SK-N-SH (cell line): ENCODE data around the gene TRIP13. TPM values are rescaled to one million over a fixed set of nuclear protein-coding genes. Genes with fewer than 3 reads are reported as not detected.

Experiments
- CTCF ChIA-PET: fragments of 300-600, 350-600 bp; formaldehyde crosslinking; extraction: SDS; loops from one replicate; lab custom pipeline; 2021; lab: Yijun Ruan, JAX
- POLR2A ChIA-PET: fragments of 350-600 bp; sonication (Branson Sonifier 250); formaldehyde crosslinking; extraction: SDS; loops from one replicate; lab custom pipeline; 2020; ENCODE audit warnings: antibody characterized with exemption, inconsistent platforms; lab: Yijun Ruan, JAX
- DNase-seq: peaks from one replicate; pipeline ENCODE4 v3.0.0; 2012
- H2AFZ ChIP-seq: fragments of 200-600 bp; sonication (generic); 2 replicates; pipeline ENCODE4 v1.8.1; 2016; ENCODE audit warnings: antibody characterized with exemption, mild to moderate bottlenecking, low read depth
- H3F3A ChIP-seq: fragments of 200-600 bp; sonication (generic); replicated peaks from 2 replicates; pipeline ENCODE3; 2016; ENCODE audit warnings: antibody characterized with exemption, mild to moderate bottlenecking; ENCODE audit not compliant: insufficient read depth
- H3K27ac ChIP-seq, 2 experiments: fragments of 200-500 bp in 1 of 2; fragments of 200-600 bp in 1 of 2; sonication (Bioruptor generic) in 1 of 2; sonication (generic), shearing (Covaris generic) in 1 of 2; 2 replicates each; pipeline versions ENCODE4 v1.5.1 to v1.6.1; 2014 to 2016; ENCODE audit warnings: low read depth in 2 of 2, inconsistent platforms in 1 of 2, low read length in 1 of 2, mild to moderate bottlenecking in 1 of 2, mixed read lengths in 1 of 2
- H3K27me3 ChIP-seq: fragments of 200-600 bp; sonication (generic), shearing (Covaris generic); 2 replicates; pipeline ENCODE4 v1.6.1; 2016; ENCODE audit warnings: mixed run types; ENCODE audit not compliant: insufficient read depth
- H3K36me3 ChIP-seq, 2 experiments: fragments of 200-500 bp in 1 of 2; fragments of 200-600 bp in 1 of 2; sonication (Bioruptor generic) in 1 of 2; sonication (generic) in 1 of 2; replicated peaks in 1 of 2; 2 replicates each; pipeline versions ENCODE3 to v1.5.1; 2014 to 2016; ENCODE audit warnings: low read length in 1 of 2, mild to moderate bottlenecking in 1 of 2; ENCODE audit not compliant: insufficient read depth in 2 of 2, control insufficient read depth in 1 of 2
- H3K4me1 ChIP-seq, 2 experiments: fragments of 200-500 bp in 1 of 2; fragments of 200-600 bp in 1 of 2; sonication (Bioruptor generic) in 1 of 2; sonication (generic), shearing (Covaris generic) in 1 of 2; 2 replicates each; pipeline versions ENCODE4 v1.5.1 to v1.6.1; 2014 to 2016; ENCODE audit warnings: low read depth in 1 of 2, low read length in 1 of 2, mixed run types in 1 of 2; ENCODE audit not compliant: insufficient read depth in 2 of 2, control insufficient read depth in 1 of 2
- H3K4me2 ChIP-seq: fragments of 200-600 bp; sonication (generic), shearing (Covaris generic); 2 replicates; pipeline ENCODE4 v1.6.1; 2017; ENCODE audit warnings: mixed run types
- H3K4me3 ChIP-seq, 2 experiments: fragments of 200-500 bp in 1 of 2; fragments of 200-600 bp in 1 of 2; sonication (Bioruptor generic) in 1 of 2; sonication (generic), shearing (Covaris generic) in 1 of 2; 2 replicates each; pipeline versions ENCODE4 v1.5.1 to v1.8.1; 2014 to 2016; ENCODE audit warnings: low read depth in 2 of 2, inconsistent platforms in 1 of 2, low read length in 1 of 2, mild to moderate bottlenecking in 1 of 2, mixed read lengths in 1 of 2, moderate library complexity in 1 of 2
- H3K79me2 ChIP-seq: fragments of 200-600 bp; sonication (generic); 2 replicates; pipeline ENCODE4 v1.8.1; 2017; ENCODE audit warnings: mild to moderate bottlenecking; ENCODE audit not compliant: insufficient read depth
- H3K9ac ChIP-seq: fragments of 200-600 bp; sonication (generic); 2 replicates; pipeline ENCODE4 v1.6.1; 2017; ENCODE audit warnings: mixed run types
- H3K9me2 ChIP-seq: fragments of 200-600 bp; sonication (generic); 2 replicates; pipeline ENCODE4 v1.6.1; 2017; ENCODE audit warnings: mixed run types
- H3K9me3 ChIP-seq: fragments of 200-600 bp; sonication (generic); 2 replicates; pipeline ENCODE4 v1.6.1; 2017; ENCODE audit warnings: mixed run types, mild to moderate bottlenecking, moderate library complexity
- H4K20me1 ChIP-seq: fragments of 200-600 bp; sonication (generic); 2 replicates; pipeline ENCODE4 v1.6.1; 2017; ENCODE audit warnings: mild to moderate bottlenecking, mixed run types; ENCODE audit not compliant: insufficient read depth
- CHD2 ChIP-seq: fragments of 150-350 bp; IDR thresholded peaks from 2 replicates; pipeline ENCODE4 v1.6.1; 2018; ENCODE audit warnings: low read length; ENCODE audit not compliant: partially characterized antibody
- EP300 ChIP-seq, 2 experiments: IDR thresholded peaks; 2 replicates each; pipeline versions ENCODE4 v1.4.0 to v1.6.1; 2012; ENCODE audit warnings: borderline replicate concordance in 1 of 2, low read depth in 1 of 2, low read length in 1 of 2
- EZH2phosphoT487 ChIP-seq: fragments of 200-600 bp; sonication (generic); IDR thresholded peaks from 2 replicates; pipeline ENCODE4 v1.6.1; 2017; ENCODE audit warnings: low read depth, mixed run types, mild to moderate bottlenecking, antibody characterized with exemption, moderate library complexity, borderline replicate concordance
- FOXM1 ChIP-seq: IDR thresholded peaks from 2 replicates; pipeline ENCODE4 v1.4.0; 2012; ENCODE audit warnings: low read depth, mild to moderate bottlenecking
- JUND ChIP-seq: IDR thresholded peaks from 2 replicates; pipeline ENCODE4 v1.4.0; 2012
- MEF2A ChIP-seq: IDR thresholded peaks from 2 replicates; pipeline ENCODE4 v1.4.0; 2012; ENCODE audit warnings: low read depth, borderline replicate concordance
- NRF1 ChIP-seq: IDR thresholded peaks from 2 replicates; pipeline ENCODE4 v1.6.1; 2012; ENCODE audit warnings: low read depth, mild to moderate bottlenecking, low read length
- POLR2AphosphoS5 ChIP-seq: IDR thresholded peaks from 2 replicates; pipeline ENCODE4 v1.6.1; 2012; ENCODE audit warnings: low read depth, low read length
- RAD21 ChIP-seq: IDR thresholded peaks from 2 replicates; pipeline ENCODE4 v1.6.1; 2012; ENCODE audit warnings: mild to moderate bottlenecking, low read length
- RCOR1 ChIP-seq: fragments of 150-350 bp; IDR thresholded peaks from 2 replicates; pipeline ENCODE4 v1.6.1; 2017; ENCODE audit warnings: antibody characterized with exemption, low read length
- RFX5 ChIP-seq: IDR thresholded peaks from 2 replicates; pipeline ENCODE4 v1.6.1; 2012; ENCODE audit warnings: mild to moderate bottlenecking, improper control_type of control experiment, low read length
- RXRA ChIP-seq: IDR thresholded peaks from 2 replicates; pipeline ENCODE4 v1.4.0; 2012; ENCODE audit warnings: low read depth, mild to moderate bottlenecking, borderline replicate concordance
- TCF12 ChIP-seq: IDR thresholded peaks from 2 replicates; pipeline ENCODE4 v1.4.0; 2012
- TEAD4 ChIP-seq: IDR thresholded peaks from 2 replicates; pipeline ENCODE4 v1.4.0; 2012; ENCODE audit warnings: mild to moderate bottlenecking, borderline replicate concordance; ENCODE audit not compliant: insufficient read depth
- YY1 ChIP-seq: IDR thresholded peaks from 2 replicates; pipeline ENCODE4 v1.4.0; 2012; ENCODE audit warnings: low read depth, mild to moderate bottlenecking
- WGBS: methylation state at CpG from one replicate; pipeline ENCODE4 v1.1.6; 2017; ENCODE audit warnings: low lambda C conversion rate; 5-methylcytosine and 5-hydroxymethylcytosine counted together
- polyA plus RNA-seq, 3 experiments: library from polyadenylated mRNA; depleted of rRNA; stranded (reverse); fragments of >200 nt; gene quantifications; 2 replicates each; pipeline ENCODE4 v1.2.3, GENCODE V29; 2012
- TF ChIP-seq, protein P1 (sequence below): fragments of 200-600 bp; sonication (generic); IDR thresholded peaks from 2 replicates; pipeline ENCODE4 v1.6.1; 2017; ENCODE audit warnings: antibody characterized with exemption, mild to moderate bottlenecking, moderate library complexity
- TF ChIP-seq, protein P2 (sequence below): IDR thresholded peaks from 2 replicates; pipeline ENCODE4 v1.6.1; 2012; ENCODE audit warnings: mild to moderate bottlenecking, low read depth, low read length, moderate library complexity
- TF ChIP-seq, protein P3 (sequence below): IDR thresholded peaks from 2 replicates; pipeline ENCODE4 v1.4.0; 2012; ENCODE audit warnings: low read depth

The TRIP13 gene
- polyA plus RNA-seq, 1 of the 3 experiments (the other 2 are of a cell fraction), result 24.1 TPM

DNA sequence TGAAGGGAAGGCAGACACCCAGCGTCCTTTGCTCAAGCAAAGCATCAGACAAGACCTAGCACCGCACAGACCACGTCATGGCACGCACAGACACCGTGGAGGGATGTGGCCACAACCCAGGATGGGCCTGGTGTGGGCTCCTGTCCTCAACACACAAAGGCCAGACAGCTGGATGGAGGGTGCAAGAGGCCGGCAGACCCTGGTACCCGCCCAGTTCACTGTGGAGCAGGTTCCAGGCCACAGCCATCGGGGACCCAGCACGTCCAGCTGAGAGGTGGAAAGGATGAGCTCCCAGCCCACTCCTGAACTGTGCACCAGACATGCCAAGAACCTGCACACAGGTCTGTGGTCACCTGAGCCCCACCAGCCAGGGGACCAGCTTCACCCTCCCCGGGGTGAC lies 26.9 kb upstream of the TRIP13 start:
- Histone ChIP-seq H3K27me3 (no peaks in the 10 kb centered on the region), H4K20me1 (no peaks in the 10 kb centered on the region), H3K9me2 (no peaks in the 10 kb centered on the region), H3K79me2 (no peaks in the 10 kb centered on the region), H2AFZ (no peak overlapping the region), H3F3A (no peaks in the 10 kb centered on the region), H3K9me3 (no peaks in the 10 kb centered on the region), H3K4me1 (no peaks in the 10 kb centered on the region), H3K27ac (no peak overlapping the region), H3K4me3 (no peak overlapping the region), H3K4me2 (no peak overlapping the region), H3K36me3 (peaks cover 20 to 83% of the 10 kb centered on the region in 2 experiments), H3K9ac (no peak overlapping the region)
- ChIA-PET POLR2A (no interaction called here), CTCF (no interaction called here)
- WGBS, result no CpG with 5 or more reads among the region's 10 CpGs
- TF ChIP-seq EP300 (IDR thresholded peaks at IDR 0.05; ENCODE audit: borderline replicate concordance in 1 of 2, low read depth in 1 of 2, low read length in 1 of 2), result no peak
- TF ChIP-seq YY1, result no peak
- no peak for TF ChIP-seq MEF2A
- TF ChIP-seq, protein P1, sequence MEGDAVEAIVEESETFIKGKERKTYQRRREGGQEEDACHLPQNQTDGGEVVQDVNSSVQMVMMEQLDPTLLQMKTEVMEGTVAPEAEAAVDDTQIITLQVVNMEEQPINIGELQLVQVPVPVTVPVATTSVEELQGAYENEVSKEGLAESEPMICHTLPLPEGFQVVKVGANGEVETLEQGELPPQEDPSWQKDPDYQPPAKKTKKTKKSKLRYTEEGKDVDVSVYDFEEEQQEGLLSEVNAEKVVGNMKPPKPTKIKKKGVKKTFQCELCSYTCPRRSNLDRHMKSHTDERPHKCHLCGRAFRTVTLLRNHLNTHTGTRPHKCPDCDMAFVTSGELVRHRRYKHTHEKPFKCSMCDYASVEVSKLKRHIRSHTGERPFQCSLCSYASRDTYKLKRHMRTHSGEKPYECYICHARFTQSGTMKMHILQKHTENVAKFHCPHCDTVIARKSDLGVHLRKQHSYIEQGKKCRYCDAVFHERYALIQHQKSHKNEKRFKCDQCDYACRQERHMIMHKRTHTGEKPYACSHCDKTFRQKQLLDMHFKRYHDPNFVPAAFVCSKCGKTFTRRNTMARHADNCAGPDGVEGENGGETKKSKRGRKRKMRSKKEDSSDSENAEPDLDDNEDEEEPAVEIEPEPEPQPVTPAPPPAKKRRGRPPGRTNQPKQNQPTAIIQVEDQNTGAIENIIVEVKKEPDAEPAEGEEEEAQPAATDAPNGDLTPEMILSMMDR, result no peak
- no peak for TF ChIP-seq EZH2phosphoT487
- TF ChIP-seq, protein P2, sequence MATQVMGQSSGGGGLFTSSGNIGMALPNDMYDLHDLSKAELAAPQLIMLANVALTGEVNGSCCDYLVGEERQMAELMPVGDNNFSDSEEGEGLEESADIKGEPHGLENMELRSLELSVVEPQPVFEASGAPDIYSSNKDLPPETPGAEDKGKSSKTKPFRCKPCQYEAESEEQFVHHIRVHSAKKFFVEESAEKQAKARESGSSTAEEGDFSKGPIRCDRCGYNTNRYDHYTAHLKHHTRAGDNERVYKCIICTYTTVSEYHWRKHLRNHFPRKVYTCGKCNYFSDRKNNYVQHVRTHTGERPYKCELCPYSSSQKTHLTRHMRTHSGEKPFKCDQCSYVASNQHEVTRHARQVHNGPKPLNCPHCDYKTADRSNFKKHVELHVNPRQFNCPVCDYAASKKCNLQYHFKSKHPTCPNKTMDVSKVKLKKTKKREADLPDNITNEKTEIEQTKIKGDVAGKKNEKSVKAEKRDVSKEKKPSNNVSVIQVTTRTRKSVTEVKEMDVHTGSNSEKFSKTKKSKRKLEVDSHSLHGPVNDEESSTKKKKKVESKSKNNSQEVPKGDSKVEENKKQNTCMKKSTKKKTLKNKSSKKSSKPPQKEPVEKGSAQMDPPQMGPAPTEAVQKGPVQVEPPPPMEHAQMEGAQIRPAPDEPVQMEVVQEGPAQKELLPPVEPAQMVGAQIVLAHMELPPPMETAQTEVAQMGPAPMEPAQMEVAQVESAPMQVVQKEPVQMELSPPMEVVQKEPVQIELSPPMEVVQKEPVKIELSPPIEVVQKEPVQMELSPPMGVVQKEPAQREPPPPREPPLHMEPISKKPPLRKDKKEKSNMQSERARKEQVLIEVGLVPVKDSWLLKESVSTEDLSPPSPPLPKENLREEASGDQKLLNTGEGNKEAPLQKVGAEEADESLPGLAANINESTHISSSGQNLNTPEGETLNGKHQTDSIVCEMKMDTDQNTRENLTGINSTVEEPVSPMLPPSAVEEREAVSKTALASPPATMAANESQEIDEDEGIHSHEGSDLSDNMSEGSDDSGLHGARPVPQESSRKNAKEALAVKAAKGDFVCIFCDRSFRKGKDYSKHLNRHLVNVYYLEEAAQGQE, result no peak
- no peak for DNase-seq

DNA sequence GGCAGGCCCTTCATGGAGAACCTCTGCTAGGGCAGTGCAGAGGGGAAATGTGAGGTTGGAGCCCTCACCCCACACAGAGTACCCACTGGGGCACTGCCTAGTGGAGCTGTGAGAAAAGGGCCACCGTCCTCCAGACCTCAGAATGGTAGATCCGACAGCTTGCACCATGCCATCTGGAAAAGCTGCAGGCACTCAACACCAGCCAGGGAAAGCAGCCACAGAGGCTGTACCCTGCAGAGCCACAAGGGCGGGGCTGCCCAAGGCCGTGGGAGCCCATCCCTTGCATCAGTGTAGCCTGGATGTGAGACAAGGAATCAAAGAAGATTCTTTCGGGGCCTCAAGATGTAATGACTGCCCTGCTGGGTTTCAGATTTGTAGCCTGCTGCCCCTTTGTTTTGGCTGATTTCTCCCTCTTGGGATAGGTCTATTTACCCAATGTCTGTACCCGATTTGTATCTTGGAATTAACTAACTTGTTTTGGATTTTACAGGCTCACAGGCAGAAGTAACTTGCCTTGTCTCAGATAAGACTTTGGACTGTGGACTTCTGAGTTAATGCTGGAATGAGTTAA lies 25.3 kb upstream of the TRIP13 start:
- H3K9ac ChIP-seq, result no peak overlapping the region
- TF ChIP-seq RXRA (no peak), JUND (no peak), RAD21 (no peak), NRF1 (no peak), MEF2A (no peak), CHD2 (no peak), TEAD4 (no peak), TCF12 (no peak), RCOR1 (no peak), RFX5 (no peak), FOXM1 (no peak), POLR2AphosphoS5 (no peak)
- TF ChIP-seq, protein P2, result no peak
- TF ChIP-seq, protein P3, sequence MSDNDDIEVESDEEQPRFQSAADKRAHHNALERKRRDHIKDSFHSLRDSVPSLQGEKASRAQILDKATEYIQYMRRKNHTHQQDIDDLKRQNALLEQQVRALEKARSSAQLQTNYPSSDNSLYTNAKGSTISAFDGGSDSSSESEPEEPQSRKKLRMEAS, result no peak
- TF ChIP-seq, all 33 proteins: peak for 0
- WGBS, result 100% methylated on average over 3 of the region's 6 CpGs
- ChIA-PET POLR2A (no interaction called here), CTCF (no interaction called here)
- Histone ChIP-seq H3K9me2 (no peaks in the 10 kb centered on the region), H3K27me3 (no peaks in the 10 kb centered on the region), H3K4me3 (no peak overlapping the region), H3F3A (no peaks in the 10 kb centered on the region), H3K79me2 (no peaks in the 10 kb centered on the region), H3K4me1 (no peaks in the 10 kb centered on the region), H3K27ac (no peak overlapping the region), H2AFZ (no peak overlapping the region), H4K20me1 (no peaks in the 10 kb centered on the region), H3K9me3 (no peaks in the 10 kb centered on the region), H3K36me3 (peaks cover 33 to 94% of the 10 kb centered on the region in 2 experiments), H3K4me2 (no peak overlapping the region)
- DNase-seq, result no peak
